Stimulated activated naive CD8-positive, alpha-beta T cell treated with anti-CD3 and anti-CD28 coated beads, Interleukin-15, Interleukin-2, amounts not matched to agents 100 U/mL and 50 U/mL, for 24 hours (primary cell): ENCODE results near the gene NANS.
"Not testable (repeated sequence)": the region's sequence is repeated elsewhere in the genome, so short reads cannot be mapped to it uniquely, and the experiment has no call there.

Experiments
- ATAC-seq: fragments of 150-1000 bp; cut with Tn5 transposase; one replicate; pipeline ENCODE4 v1.10.0; 2021
- DNase-seq: peaks from one replicate; pipeline ENCODE4 v3.0.0; 2021

NANS gene

DNA sequence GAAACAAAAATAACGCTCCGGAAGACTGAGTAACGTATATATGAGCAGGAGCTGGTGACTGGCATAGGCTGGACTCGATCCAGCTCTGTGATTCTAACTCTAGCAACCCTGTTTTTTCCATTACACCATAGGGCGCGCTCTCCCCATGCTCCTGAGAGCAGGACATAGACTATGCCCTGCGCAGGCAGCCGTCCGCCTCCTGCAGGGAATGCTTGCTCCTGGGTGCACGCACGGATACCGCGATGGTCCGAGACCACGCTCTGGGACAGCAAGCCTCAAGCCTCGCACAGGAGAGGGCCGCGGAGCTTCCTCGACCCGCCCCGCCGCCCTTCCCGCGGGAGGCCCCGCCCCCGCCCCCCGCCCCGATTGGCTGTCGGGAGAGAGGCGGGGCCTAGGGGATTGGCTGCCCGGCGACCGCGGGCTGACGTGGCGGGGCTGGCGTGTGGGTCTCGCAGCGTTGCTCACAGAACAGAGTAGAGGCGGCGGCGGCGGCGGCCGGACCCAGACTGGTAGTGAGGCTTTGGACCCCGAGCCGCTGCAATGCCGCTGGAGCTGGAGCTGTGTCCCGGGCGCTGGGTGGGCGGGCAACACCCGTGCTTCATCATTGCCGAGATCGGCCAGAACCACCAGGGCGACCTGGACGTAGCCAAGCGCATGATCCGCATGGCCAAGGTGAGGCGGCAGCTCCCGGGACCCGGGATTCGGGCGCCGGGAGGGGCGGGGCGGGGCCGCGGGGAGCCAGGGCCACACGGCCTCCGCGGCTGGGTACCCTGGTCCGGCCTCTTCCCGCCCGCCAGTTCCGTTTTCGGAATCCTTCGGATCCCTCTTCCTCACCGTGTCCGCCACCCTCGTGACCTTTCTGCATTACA, at the start of gene NANS:
TSS of gene NANS (plus strand) at position 464 of the 869 bp plus-strand sequence. CDS start at position 541, 77 bp downstream.
- DNase-seq (peak; percentile 96), ATAC-seq (peak; percentile 97)

GRCh38 chr9:98007251-98007928, 49.1 kb upstream of the NANS start:
- DNase-seq (no peak), ATAC-seq (peak; percentile 58)

- DNase-seq (no peak), ATAC-seq (no peak)
These were observed 47.8 kb upstream of the NANS start for GRCh38 chr9:98008764-98009163.

GRCh38 chr9:98009437-98009836, 47.1 kb upstream of the NANS start:
- DNase-seq = no peak
- ATAC-seq = no peak

- DNase-seq (no peak), ATAC-seq (no peak)
These were observed 46.6 kb upstream of the NANS start for GRCh38 chr9:98009936-98010335.

- DNase-seq = no peak
- ATAC-seq = peak; percentile 59
These were observed 46.1 kb upstream of the NANS start for GRCh38 chr9:98010445-98010844.

DNA sequence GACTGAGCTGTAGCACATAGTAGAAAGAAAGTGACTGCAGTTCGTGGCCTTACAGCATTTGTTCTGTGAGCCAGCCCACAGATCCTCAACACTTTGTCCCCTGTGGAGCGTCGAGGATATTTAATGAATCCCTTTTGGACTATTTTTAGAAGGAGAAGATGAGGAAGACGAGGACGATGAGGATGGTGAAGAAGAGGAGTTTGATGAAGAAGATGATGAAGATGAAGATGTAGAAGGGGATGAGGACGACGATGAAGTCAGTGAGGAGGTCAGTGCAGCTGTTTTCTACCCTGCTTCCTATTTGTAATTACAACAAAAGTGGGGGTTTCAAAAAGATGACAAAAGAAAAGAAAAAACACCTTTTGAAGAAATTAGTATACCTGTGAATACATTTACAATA, 45.4 kb upstream of the NANS start:
- DNase-seq (no peak), ATAC-seq (no peak)

GRCh38 chr9:98016137-98016680, 40.3 kb upstream of the NANS start:
- DNase-seq (no peak), ATAC-seq (no peak)

- ATAC-seq (no peak), DNase-seq (no peak)
These were observed 39.2 kb upstream of the NANS start for GRCh38 chr9:98017306-98017705.

DNA sequence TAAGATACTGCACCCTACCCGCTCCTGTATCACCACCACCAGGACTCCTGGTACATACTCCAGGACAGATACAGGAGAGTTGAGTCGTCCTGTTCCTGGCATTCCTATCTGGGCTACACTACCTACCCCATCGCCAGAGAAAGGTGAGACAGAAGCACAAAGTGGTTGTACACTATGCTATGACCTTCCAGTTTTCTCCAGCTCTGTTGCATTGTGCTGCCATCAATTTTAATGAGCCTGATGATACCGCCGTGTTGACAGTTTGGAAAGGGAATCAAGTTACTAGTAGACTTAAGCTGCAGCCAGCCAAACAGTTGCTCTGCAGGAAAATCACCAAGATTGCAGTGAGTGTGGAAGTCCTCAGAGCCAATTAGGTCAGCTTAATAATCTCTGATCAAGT, 38.2 kb upstream of the NANS start:
- DNase-seq (no peak), ATAC-seq (no peak)

DNA sequence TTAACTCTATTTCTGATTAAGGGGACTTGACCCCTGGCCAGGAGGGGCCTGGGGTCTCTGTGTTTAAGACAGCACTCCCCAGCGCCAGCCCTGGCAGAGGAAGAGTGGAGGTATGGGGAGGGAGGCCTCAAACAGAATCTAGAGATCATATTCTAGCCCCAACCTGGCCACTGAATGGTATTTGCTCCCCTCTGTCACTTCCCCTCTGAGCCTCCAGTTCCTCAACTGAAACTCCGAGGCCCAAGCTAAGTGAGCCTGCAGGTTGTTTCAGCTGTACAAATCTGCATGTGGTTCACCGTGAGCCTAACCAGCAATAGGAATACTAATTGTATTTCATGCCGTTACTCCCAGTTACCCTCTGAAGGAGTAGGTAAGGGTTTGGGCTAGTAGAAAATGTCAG, 37.4 kb upstream of the NANS start:
- DNase-seq (no peak), ATAC-seq (no peak)

DNA sequence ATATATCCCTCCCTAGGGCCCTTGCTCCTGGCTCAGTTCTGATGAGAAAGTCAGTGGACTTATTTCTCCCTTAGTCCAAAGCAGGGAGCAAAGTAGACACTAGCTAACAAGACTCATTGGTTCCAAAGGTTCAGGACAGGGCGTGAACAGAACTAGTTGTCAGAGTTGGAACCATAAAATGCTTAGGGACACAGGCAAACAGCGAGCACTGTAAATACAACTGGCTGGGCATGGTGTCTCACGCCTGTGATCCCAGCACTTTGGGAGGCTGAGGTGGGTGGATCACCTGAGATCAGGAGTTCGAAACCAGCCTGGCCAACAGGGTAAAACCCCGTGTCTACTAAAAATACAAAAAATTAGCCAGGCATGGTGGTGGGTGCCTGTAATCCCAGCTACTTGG, 36.7 kb upstream of the NANS start:
- not testable (repeated sequence) for DNase-seq, ATAC-seq

DNA sequence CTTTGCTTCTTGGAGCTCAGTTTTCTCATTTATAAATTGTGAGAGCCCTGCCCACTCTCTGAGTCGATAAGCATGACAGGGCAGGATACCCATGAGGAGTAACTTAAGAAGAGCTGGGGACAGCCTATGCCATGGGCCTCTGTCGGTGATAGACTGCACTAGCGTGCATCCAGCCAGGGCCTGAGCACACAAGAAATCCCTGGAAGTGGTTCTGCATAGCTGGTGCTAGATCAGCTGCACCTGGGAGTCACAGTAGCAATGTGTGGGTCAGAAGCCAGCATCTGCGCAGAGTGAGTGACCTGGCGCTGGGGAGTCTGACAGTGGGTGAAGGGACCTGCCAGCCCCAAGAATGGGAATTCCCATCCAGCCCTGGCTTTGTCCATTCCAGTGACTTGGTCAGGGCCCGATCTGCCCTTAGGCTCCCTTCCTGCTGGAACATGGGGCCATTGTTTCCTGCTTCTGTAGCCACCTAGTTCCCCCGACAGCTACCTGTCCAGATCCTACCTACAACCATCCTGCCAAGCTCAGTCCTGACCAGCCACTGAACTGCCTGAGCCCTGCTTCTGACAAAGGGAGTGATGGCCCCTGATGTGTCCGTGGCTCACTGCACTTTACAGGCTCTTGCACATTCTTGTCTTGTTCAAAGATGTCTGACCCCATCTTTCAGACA, 35.9 kb upstream of the NANS start:
- ATAC-seq = peak; percentile 13
- no peak for DNase-seq

GRCh38 chr9:98021306-98022040, 35.1 kb upstream of the NANS start:
- no peak for DNase-seq

GRCh38 chr9:98022447-98022846, 34.1 kb upstream of the NANS start:
- DNase-seq (no peak), ATAC-seq (no peak)

More at GRCh38 chr9:98021306-98022040, 35.1 kb upstream of the NANS start:
- ATAC-seq = no peak

- DNase-seq (no peak), ATAC-seq (no peak)
These were observed 31.8 kb upstream of the NANS start for GRCh38 chr9:98024702-98025101.

- no peak for ATAC-seq
- DNase-seq = no peak
These were observed 25.4 kb upstream of the NANS start for GRCh38 chr9:98031169-98031568.

- DNase-seq (no peak), ATAC-seq (no peak)
These were observed 24.6 kb upstream of the NANS start for GRCh38 chr9:98031935-98032334.

- peak; percentile 98 for ATAC-seq
- DNase-seq = peak; percentile 94
These were observed 21.7 kb upstream of the NANS start for GRCh38 chr9:98034593-98035546.

- ATAC-seq (no peak), DNase-seq (no peak)
These were observed 19.2 kb upstream of the NANS start for GRCh38 chr9:98037357-98037756.

- ATAC-seq (no peak), DNase-seq (no peak)
These were observed 17.6 kb upstream of the NANS start for GRCh38 chr9:98038958-98039357.
